ENCODE results near the gene COG5. TPM values are rescaled to one million over a fixed set of nuclear protein-coding genes. Genes with fewer than 3 reads are reported as not detected.

COG5 gene
- 10 to 100 TPM; 41.8 to 50.2 TPM for total RNA-seq
- long read RNA-seq, donor 1, partial matches to known transcripts = 1 of 7 reads
- long read RNA-seq, donor 1, other reads (novel, unspliced or antisense) = 6 of 7 reads
- long read RNA-seq, donor 2, full-length matches to known transcripts = 15 of 31 reads
- long read RNA-seq, donor 2, partial matches to known transcripts = 6 of 31 reads
- long read RNA-seq, donor 2, other reads (novel, unspliced or antisense) = 10 of 31 reads

GRCh38 chr7:107563775-107564552 is at the start of gene COG5, which contains the start of gene DUS4L:
Gene COG5, minus strand, starts transcription at chr7:107563920. Its CDS starts 24 bp downstream, at chr7:107563896.
Gene DUS4L, plus strand, starts transcription at chr7:107563971. Its CDS starts 3,100 bp downstream, at chr7:107567071.
- intact Hi-C loops (cut with DNase I) = loop anchor here in 1 of 2 donors (10.0 kb wide), 1 partner anchor 181 kb away; the partner anchor contains the start of gene CBLL1
- peak; percentile 94 for DNase-seq (ENCODE audit: low spot score)

- no peak for DNase-seq (ENCODE audit: low spot score)
- intact Hi-C loops (cut with DNase I) = loop anchor here in 1 of 2 donors (10.0 kb wide), 1 partner anchor 271 kb away; no protein-coding TSS in a partner anchor
Measured at GRCh38 chr7:107613439-107613838, 49.7 kb upstream of the COG5 start.

GRCh38 chr7:107610323-107610722 is 46.6 kb upstream of the COG5 start:
- intact Hi-C loops (cut with DNase I) = loop anchor here in 1 of 2 donors (10.0 kb wide), 1 partner anchor 274 kb away; no protein-coding TSS in a partner anchor
- no peak for DNase-seq (ENCODE audit: low spot score)

GRCh38 chr7:107609811-107610261 is 46.1 kb upstream of the COG5 start:
- intact Hi-C loops (cut with DNase I) = loop anchor here in 1 of 2 donors (10.0 kb wide), 1 partner anchor 275 kb away; no protein-coding TSS in a partner anchor
- no peak for DNase-seq (ENCODE audit: low spot score)

GRCh38 chr7:107606303-107606702 is 42.6 kb upstream of the COG5 start:
- intact Hi-C loops (cut with DNase I) = no loop called here
- DNase-seq (ENCODE audit: low spot score) = no peak

GRCh38 chr7:107605218-107605815 is 41.6 kb upstream of the COG5 start:
- intact Hi-C loops (cut with DNase I) = no loop called here
- no peak for DNase-seq (ENCODE audit: low spot score)

GRCh38 chr7:107600816-107601215 is 37.1 kb upstream of the COG5 start:
- DNase-seq (ENCODE audit: low spot score) = no peak
- intact Hi-C loops (cut with DNase I) = no loop called here

- no peak for DNase-seq (ENCODE audit: low spot score)
- intact Hi-C loops (cut with DNase I) = no loop called here
Measured at GRCh38 chr7:107599262-107599661, 35.5 kb upstream of the COG5 start.

GRCh38 chr7:107597953-107598352 is 34.2 kb upstream of the COG5 start:
- DNase-seq (ENCODE audit: low spot score) = no peak
- intact Hi-C loops (cut with DNase I) = no loop called here

- no peak for DNase-seq (ENCODE audit: low spot score)
- intact Hi-C loops (cut with DNase I) = no loop called here
Measured at GRCh38 chr7:107597582-107597916, 33.8 kb upstream of the COG5 start.

- intact Hi-C loops (cut with DNase I) = no loop called here
- DNase-seq (ENCODE audit: low spot score) = no peak
Measured at GRCh38 chr7:107596881-107597581, 33.3 kb upstream of the COG5 start.

GRCh38 chr7:107594961-107595737 is 31.4 kb upstream of the COG5 start:
- intact Hi-C loops (cut with DNase I) = no loop called here
- no peak for DNase-seq (ENCODE audit: low spot score)

- intact Hi-C loops (cut with DNase I) = no loop called here
- no peak for DNase-seq (ENCODE audit: low spot score)
Measured at GRCh38 chr7:107593025-107593410, 29.3 kb upstream of the COG5 start.

GRCh38 chr7:107592361-107593024 is 28.8 kb upstream of the COG5 start:
- no peak for DNase-seq (ENCODE audit: low spot score)
- intact Hi-C loops (cut with DNase I) = no loop called here

GRCh38 chr7:107591421-107591820 is 27.7 kb upstream of the COG5 start:
- DNase-seq (ENCODE audit: low spot score) = no peak
- intact Hi-C loops (cut with DNase I) = no loop called here

GRCh38 chr7:107588529-107589130 is 24.9 kb upstream of the COG5 start:
- DNase-seq (ENCODE audit: low spot score) = no peak
- intact Hi-C loops (cut with DNase I) = loop anchor here in 1 of 2 donors (5.0 kb wide), 1 partner anchor 1476 kb away; the partner anchor contains the start of gene SYPL1

- no peak for DNase-seq (ENCODE audit: low spot score)
- intact Hi-C loops (cut with DNase I) = loop anchor here in 1 of 2 donors (5.0 kb wide), 1 partner anchor 1472 kb away; the partner anchor contains the start of gene SYPL1
Measured at GRCh38 chr7:107584716-107585115, 21.0 kb upstream of the COG5 start.

GRCh38 chr7:107582875-107583274 is 19.2 kb upstream of the COG5 start:
- DNase-seq (ENCODE audit: low spot score) = no peak
- intact Hi-C loops (cut with DNase I) = no loop called here

Measured in posterior vena cava (tissue), 2 donors.